ENCODE measurements around the gene MT3.
"Not testable (repeated sequence)": the region's sequence is repeated elsewhere in the genome, so short reads cannot be mapped to it uniquely, and the experiment has no call there.

Gene MT3

GRCh38 chr16:56610609-56611111, 21.3 kb downstream of the MT3 start:
- no peak for DNase-seq

- peak; percentile 30 for DNase-seq
These were observed 22.0 kb downstream of the MT3 start for GRCh38 chr16:56611281-56611833.

- DNase-seq: no peak
These were observed 24.4 kb downstream of the MT3 start for GRCh38 chr16:56613706-56614105.

GRCh38 chr16:56614549-56614991, 25.2 kb downstream of the MT3 start:
- no peak for DNase-seq

GRCh38 chr16:56615353-56615752, 26.0 kb downstream of the MT3 start:
- DNase-seq: no peak

GRCh38 chr16:56616608-56617211, 27.4 kb downstream of the MT3 start:
- no peak for DNase-seq

- DNase-seq: peak; percentile 56
These were observed 28.1 kb downstream of the MT3 start for GRCh38 chr16:56617212-56618085.

GRCh38 chr16:56618138-56618537, 28.8 kb downstream of the MT3 start:
- no peak for DNase-seq

- no peak for DNase-seq
These were observed 31.1 kb downstream of the MT3 start for GRCh38 chr16:56620339-56620897.

GRCh38 chr16:56621665-56622445, 32.5 kb downstream of the MT3 start:
- DNase-seq: not testable (repeated sequence)

- DNase-seq: not testable (repeated sequence)
These were observed 33.9 kb downstream of the MT3 start for GRCh38 chr16:56623184-56623583.

GRCh38 chr16:56623637-56624036, 34.3 kb downstream of the MT3 start:
- no peak for DNase-seq

- DNase-seq: peak; percentile 76
These were observed 36.0 kb downstream of the MT3 start, which contains the start of gene MT1E for GRCh38 chr16:56625140-56625942. MT1E (plus strand) TSS chr16:56625781; CDS start chr16:56625852, 71 bp downstream.

GRCh38 chr16:56625943-56626654, 36.8 kb downstream of the MT3 start:
- DNase-seq: no peak

- no peak for DNase-seq
These were observed 37.4 kb downstream of the MT3 start for GRCh38 chr16:56626685-56627084.

GRCh38 chr16:56628486-56629350, 39.4 kb downstream of the MT3 start:
- peak; percentile 33 for DNase-seq

- no peak for DNase-seq
These were observed 40.2 kb downstream of the MT3 start for GRCh38 chr16:56629531-56629930.

- peak; percentile 70 for DNase-seq
These were observed 40.8 kb downstream of the MT3 start for GRCh38 chr16:56630134-56630533.

GRCh38 chr16:56631197-56631596, 41.9 kb downstream of the MT3 start:
- no peak for DNase-seq

GRCh38 chr16:56631832-56632155, 42.5 kb downstream of the MT3 start:
- DNase-seq: no peak
